ENCODE results near the gene SLC17A5.
A peak's percentile ranks its signal among the peaks of the same experiment; 100 is the strongest.

SLC17A5 gene

GRCh38 chr6:73675466-73676098 lies 21.8 kb upstream of the SLC17A5 start:
- peak; percentile 96 for TF ChIP-seq CTCF (conservative IDR thresholded peaks at IDR 0.05; ENCODE audit: low read depth, low read length)
- DNase-seq (ENCODE audit: low read depth): peak; percentile 89
- H3K4me3 ChIP-seq (ENCODE audit: low read depth, low read length): no peak overlapping the region

GRCh38 chr6:73671911-73672685 lies 18.3 kb upstream of the SLC17A5 start:
- TF ChIP-seq CTCF (conservative IDR thresholded peaks at IDR 0.05; ENCODE audit: low read depth, low read length): no peak
- DNase-seq (ENCODE audit: low read depth): no peak
- H3K4me3 ChIP-seq (ENCODE audit: low read depth, low read length): no peak overlapping the region

GRCh38 chr6:73669005-73669404 lies 15.2 kb upstream of the SLC17A5 start:
- no peak for TF ChIP-seq CTCF (conservative IDR thresholded peaks at IDR 0.05; ENCODE audit: low read depth, low read length)
- DNase-seq (ENCODE audit: low read depth): no peak
- H3K4me3 ChIP-seq (ENCODE audit: low read depth, low read length): no peak overlapping the region

- no peak for TF ChIP-seq CTCF (conservative IDR thresholded peaks at IDR 0.05; ENCODE audit: low read depth, low read length)
- DNase-seq (ENCODE audit: low read depth): no peak
- H3K4me3 ChIP-seq (ENCODE audit: low read depth, low read length): no peak overlapping the region
These were observed 14.0 kb upstream of the SLC17A5 start for GRCh38 chr6:73667798-73668197.

- no peak overlapping the region for H3K4me3 ChIP-seq (ENCODE audit: low read depth, low read length)
- TF ChIP-seq CTCF (conservative IDR thresholded peaks at IDR 0.05; ENCODE audit: low read depth, low read length): no peak
- peak; percentile 50 for DNase-seq (ENCODE audit: low read depth)
These were observed 12.6 kb upstream of the SLC17A5 start for GRCh38 chr6:73666393-73666792.

GRCh38 chr6:73665686-73666319 lies 12.0 kb upstream of the SLC17A5 start:
- H3K4me3 ChIP-seq (ENCODE audit: low read depth, low read length): no peak overlapping the region
- no peak for TF ChIP-seq CTCF (conservative IDR thresholded peaks at IDR 0.05; ENCODE audit: low read depth, low read length)
- peak; percentile 28 for DNase-seq (ENCODE audit: low read depth)

All from choroid plexus epithelial cell (primary cell).